MM.1S (cell line): ENCODE measurements around the gene POU5F2.

Experiments
- CTCF ChIP-seq: fragments of 300-600 bp; sonication (generic); IDR thresholded peaks from 2 replicates; pipeline ENCODE4 v1.5.1; 2016; ENCODE audit warnings: antibody characterized with exemption, low read length, mixed read lengths
- EZH2 ChIP-seq: fragments of 300-600 bp; sonication (generic); optimal IDR thresholded peaks from 2 replicates; pipeline ENCODE3; 2017; ENCODE audit warnings: low read depth, mild to moderate bottlenecking, antibody characterized with exemption, low read length, mixed read lengths
- EZH2phosphoT487 ChIP-seq: fragments of 300-600 bp; sonication (generic); IDR thresholded peaks from 2 replicates; pipeline ENCODE4 v1.6.1; 2018; ENCODE audit warnings: antibody characterized with exemption, low read length

GRCh38 chr5:93736284-93736683, 5.1 kb downstream of the POU5F2 start:
- no peak for TF ChIP-seq CTCF
- no peak for TF ChIP-seq EZH2
- TF ChIP-seq EZH2phosphoT487, result no peak
